Measurements from ENCODE around the gene ATL1.
"Not testable (repeated sequence)": the region's sequence is repeated elsewhere in the genome, so short reads cannot be mapped to it uniquely, and the experiment has no call there.

The ATL1 gene

DNA sequence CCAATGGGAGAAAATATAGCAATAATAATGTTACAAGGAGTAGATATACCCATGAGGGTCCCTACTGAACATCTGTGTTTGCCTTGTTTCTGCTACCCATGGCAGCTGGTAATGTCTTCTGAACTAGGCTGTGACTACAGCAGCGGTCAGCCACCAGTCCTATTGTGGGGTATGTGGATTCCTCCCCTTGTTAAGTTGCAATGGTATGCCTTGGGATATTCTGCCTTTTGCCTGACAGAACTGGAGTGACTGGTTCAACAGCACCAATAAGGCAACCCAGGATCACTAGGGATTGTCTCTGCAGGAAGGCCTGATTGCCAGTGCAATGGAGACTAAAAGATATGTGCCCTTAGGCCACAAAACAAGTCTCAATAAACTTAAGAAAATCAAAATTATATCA, 9.7 kb upstream of the ATL1 start:
- ChIA-PET CTCF (no interaction called here), POLR2A (no interaction called here)
- DNase-seq (ENCODE audit: extremely low spot score): no peak
- TF ChIP-seq SUZ12 (IDR thresholded peaks at IDR 0.05): no peak
- TF ChIP-seq LEF1 (IDR thresholded peaks at IDR 0.05; ENCODE audit: borderline replicate concordance): no peak
- TF ChIP-seq FOXK2 (IDR thresholded peaks at IDR 0.05): no peak
- no peak for TF ChIP-seq FOXM1 (IDR thresholded peaks at IDR 0.05; ENCODE audit: borderline replicate concordance)
- TF ChIP-seq ARNT (IDR thresholded peaks at IDR 0.05): no peak
- no peak for TF ChIP-seq CTBP1 (IDR thresholded peaks at IDR 0.05; ENCODE audit: borderline replicate concordance)
- TF ChIP-seq HDGF (IDR thresholded peaks at IDR 0.05; ENCODE audit: borderline replicate concordance): no peak
- no peak for TF ChIP-seq BHLHE40 (IDR thresholded peaks at IDR 0.05; ENCODE audit: borderline replicate concordance)

DNA sequence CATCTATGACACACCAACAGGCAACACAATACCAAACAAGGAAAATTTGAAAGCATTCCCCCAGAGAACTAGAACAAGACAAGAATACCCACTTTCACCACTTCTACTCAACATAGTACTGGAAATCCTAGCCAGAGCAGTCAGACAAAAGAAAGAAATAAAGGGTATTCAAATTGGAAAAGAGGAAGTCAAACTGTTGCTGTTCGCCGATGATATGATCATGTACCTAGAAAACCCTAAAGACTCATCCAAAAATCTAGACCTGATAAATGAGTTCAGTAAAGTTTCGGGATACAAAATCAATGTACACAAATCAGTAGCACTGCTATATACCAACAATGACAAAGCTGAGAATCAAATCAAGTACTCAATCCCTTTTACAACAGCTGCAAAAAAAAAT, 8.1 kb upstream of the ATL1 start:
- ChIA-PET CTCF (no interaction called here), POLR2A (no interaction called here)
- no peak for TF ChIP-seq FOXM1 (IDR thresholded peaks at IDR 0.05; ENCODE audit: borderline replicate concordance)
- DNase-seq (ENCODE audit: extremely low spot score): no peak

DNA sequence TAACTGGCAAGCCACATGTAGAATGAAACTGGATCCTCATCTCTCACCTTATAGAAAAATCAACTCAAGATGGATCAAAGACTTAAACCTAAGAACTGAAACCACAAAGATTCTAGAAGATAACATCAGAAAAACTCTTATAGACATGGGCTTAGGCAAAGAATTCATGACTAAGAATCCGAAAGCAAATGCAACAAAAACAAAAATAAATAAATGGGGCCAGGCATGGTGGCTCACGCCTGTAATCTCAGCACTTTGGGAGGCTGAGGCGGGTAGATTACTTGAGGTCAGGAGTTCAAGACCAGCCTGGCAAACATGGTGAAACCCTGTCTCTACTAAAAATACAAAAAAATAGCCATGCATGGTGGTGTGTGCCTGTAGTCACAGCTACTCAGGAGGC, 7.1 kb upstream of the ATL1 start:
- CTCF ChIA-PET: interaction anchor here (0.7 kb wide), 1 partner anchor 224 kb away, joined by 7 read pairs; no protein-coding TSS in a partner anchor
- POLR2A ChIA-PET; DNase-seq (ENCODE audit: extremely low spot score): not testable (repeated sequence)

DNA sequence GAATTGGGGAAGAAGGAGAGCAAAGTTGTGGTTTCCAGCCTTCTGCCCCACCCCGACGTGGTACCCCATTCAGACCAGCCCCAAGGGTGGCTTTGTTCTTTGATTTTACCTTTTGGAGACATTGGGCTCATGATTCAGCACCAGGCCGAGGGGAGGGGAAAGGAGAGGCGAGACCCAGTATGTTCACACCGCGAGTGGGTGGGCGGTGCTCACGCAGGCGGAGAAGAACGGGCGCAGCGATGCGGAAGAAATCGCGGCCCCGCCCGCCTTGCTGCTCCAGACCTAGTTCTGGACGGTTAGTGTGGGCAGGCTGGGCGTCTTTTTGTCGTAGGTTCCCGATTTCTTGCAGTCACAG, 963 bp downstream of the ATL1 start:
- DNase-seq (ENCODE audit: extremely low spot score): peak; percentile 52
- TF ChIP-seq ARNT (IDR thresholded peaks at IDR 0.05) (0 out of 2 replicates have a peak, but pooled peaks have one; percentile 9), LEF1 (IDR thresholded peaks at IDR 0.05; ENCODE audit: borderline replicate concordance) (no peak)
- CTCF ChIA-PET: no interaction called here
- POLR2A ChIA-PET: interaction anchor here (1.0 to 2.1 kb wide), 3 partner anchors 12 to 40 kb away, joined by 4 to 8 read pairs (median 5); no protein-coding TSS in a partner anchor

DNA sequence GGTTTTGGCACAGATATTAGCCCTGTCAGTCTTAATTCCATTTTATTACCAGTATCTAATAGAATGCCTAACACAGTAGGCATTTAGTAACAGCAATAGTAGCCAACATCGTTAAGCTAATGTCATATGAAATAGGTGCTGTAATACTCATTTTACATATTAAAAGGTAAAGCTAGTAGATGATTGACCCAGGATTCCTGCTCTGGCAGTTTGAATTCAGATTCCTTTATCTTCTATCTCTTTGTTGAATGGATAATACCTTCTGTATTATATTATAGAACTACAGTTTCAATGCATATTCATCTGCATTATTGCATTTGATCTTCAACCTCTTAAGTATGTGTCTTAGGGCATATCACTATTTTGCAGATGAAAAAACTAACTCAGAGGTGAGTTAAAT, 2.9 kb downstream of the ATL1 start:
- no peak for DNase-seq (ENCODE audit: extremely low spot score)
- TF ChIP-seq ZNF384 (IDR thresholded peaks at IDR 0.05) (no peak), SP1 (IDR thresholded peaks at IDR 0.05) (no peak), CTBP1 (IDR thresholded peaks at IDR 0.05; ENCODE audit: borderline replicate concordance) (no peak), ELF4 (IDR thresholded peaks at IDR 0.05) (no peak), FOXM1 (IDR thresholded peaks at IDR 0.05; ENCODE audit: borderline replicate concordance) (no peak)
- TF ChIP-seq, protein P1, sequence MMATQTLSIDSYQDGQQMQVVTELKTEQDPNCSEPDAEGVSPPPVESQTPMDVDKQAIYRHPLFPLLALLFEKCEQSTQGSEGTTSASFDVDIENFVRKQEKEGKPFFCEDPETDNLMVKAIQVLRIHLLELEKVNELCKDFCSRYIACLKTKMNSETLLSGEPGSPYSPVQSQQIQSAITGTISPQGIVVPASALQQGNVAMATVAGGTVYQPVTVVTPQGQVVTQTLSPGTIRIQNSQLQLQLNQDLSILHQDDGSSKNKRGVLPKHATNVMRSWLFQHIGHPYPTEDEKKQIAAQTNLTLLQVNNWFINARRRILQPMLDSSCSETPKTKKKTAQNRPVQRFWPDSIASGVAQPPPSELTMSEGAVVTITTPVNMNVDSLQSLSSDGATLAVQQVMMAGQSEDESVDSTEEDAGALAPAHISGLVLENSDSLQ (IDR thresholded peaks at IDR 0.05): no peak
- POLR2A ChIA-PET: no interaction called here
- CTCF ChIA-PET: no interaction called here

DNA sequence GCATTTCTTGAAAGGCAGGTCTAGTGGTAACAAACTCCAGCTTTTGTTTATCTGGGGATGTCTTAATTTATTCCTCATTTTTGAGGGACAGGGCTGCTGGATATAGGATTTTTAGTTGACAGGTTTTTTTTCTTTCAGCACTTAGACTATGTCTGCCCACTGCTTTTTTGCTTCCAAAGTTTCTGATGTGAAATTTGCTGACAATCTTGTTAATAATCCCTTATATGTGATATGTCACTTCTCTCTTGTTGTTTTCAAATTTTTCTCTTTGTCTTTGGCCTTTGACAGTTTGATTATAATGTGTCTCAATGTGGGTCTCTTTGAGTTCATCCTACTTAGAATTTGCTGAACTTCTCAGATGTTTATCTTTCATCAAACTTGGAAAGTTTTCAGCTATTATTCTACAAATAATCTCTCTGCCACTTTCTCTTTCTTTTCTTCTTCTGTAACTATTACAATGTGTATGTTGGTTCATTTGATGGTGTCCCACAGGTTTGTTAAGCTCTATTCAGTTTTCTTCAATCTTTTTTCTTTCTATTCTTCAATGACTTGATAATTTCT, 9.8 kb downstream of the ATL1 start:
- ChIA-PET CTCF (no interaction called here), POLR2A (no interaction called here)
- DNase-seq (ENCODE audit: extremely low spot score): no peak
- TF ChIP-seq LEF1 (IDR thresholded peaks at IDR 0.05; ENCODE audit: borderline replicate concordance): no peak
- no peak for TF ChIP-seq CTBP1 (IDR thresholded peaks at IDR 0.05; ENCODE audit: borderline replicate concordance)
- TF ChIP-seq TARDBP (IDR thresholded peaks at IDR 0.05): no peak
- no peak for TF ChIP-seq ELF4 (IDR thresholded peaks at IDR 0.05)
- TF ChIP-seq FOXA1 (IDR thresholded peaks at IDR 0.05): no peak

DNA sequence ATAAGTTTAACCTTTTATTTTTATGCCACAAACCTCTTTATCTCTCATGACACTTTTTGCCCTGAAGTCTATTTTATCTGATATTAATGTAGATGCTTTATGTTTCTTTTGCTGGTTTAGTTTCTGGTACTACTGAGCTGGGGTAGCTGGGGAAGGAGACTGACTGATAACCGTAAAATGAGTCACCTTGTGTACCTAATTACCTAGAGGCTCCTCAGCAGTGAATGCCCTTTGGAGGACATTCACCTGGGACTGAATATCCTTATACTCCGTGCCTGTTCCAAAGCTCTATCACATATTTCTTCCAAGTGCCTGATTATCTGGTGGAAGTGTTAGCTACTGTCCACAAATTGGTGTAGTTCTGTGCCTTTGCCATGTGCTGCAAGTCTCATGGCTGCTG, 13.9 kb downstream of the ATL1 start:
- no peak for TF ChIP-seq L3MBTL2 (conservative IDR thresholded peaks at IDR 0.05)
- TF ChIP-seq ARNT (IDR thresholded peaks at IDR 0.05): no peak
- no peak for TF ChIP-seq SUZ12 (IDR thresholded peaks at IDR 0.05)
- TF ChIP-seq TARDBP (IDR thresholded peaks at IDR 0.05): no peak
- no peak for TF ChIP-seq CTBP1 (IDR thresholded peaks at IDR 0.05; ENCODE audit: borderline replicate concordance)
- no peak for TF ChIP-seq ELF4 (IDR thresholded peaks at IDR 0.05)
- TF ChIP-seq FOXK2 (IDR thresholded peaks at IDR 0.05): no peak
- no peak for TF ChIP-seq ZNF384 (IDR thresholded peaks at IDR 0.05)
- TF ChIP-seq, protein P1 (IDR thresholded peaks at IDR 0.05): no peak
- no peak for TF ChIP-seq SP1 (IDR thresholded peaks at IDR 0.05)
- TF ChIP-seq HDGF (IDR thresholded peaks at IDR 0.05; ENCODE audit: borderline replicate concordance): no peak
- no peak for TF ChIP-seq LEF1 (IDR thresholded peaks at IDR 0.05; ENCODE audit: borderline replicate concordance)
- TF ChIP-seq FOXM1 (IDR thresholded peaks at IDR 0.05; ENCODE audit: borderline replicate concordance): no peak
- TF ChIP-seq BHLHE40 (IDR thresholded peaks at IDR 0.05; ENCODE audit: borderline replicate concordance): no peak
- no peak for TF ChIP-seq FOXA1 (IDR thresholded peaks at IDR 0.05)
- no peak for DNase-seq (ENCODE audit: extremely low spot score)
- ChIA-PET CTCF (no interaction called here), POLR2A (interaction anchor here (1.4 to 1.6 kb wide), 2 partner anchors 12 to 14 kb away, joined by 3 to 8 read pairs; partner anchors contain the start of gene ATL1)

DNA sequence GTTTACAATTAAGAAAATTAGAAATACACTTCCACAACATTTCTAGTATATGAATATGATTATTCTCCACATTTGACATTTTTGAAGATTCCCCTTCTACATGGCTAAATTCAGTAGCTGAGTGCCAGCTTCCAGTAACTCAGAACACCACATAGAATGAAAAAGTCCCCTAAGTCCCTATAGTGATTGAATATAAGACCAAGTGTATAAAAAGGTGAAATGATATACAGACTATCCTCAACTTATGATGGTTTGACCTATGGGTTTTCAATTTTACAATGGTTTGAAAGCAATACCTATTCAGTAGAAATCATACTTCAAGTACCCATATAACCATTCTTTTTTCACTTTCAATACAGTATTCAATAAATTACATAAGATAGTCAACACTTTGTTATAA, 15.8 kb downstream of the ATL1 start:
- POLR2A ChIA-PET: no interaction called here
- no peak for TF ChIP-seq ARNT (IDR thresholded peaks at IDR 0.05)
- TF ChIP-seq SP1 (IDR thresholded peaks at IDR 0.05): no peak
- TF ChIP-seq FOXA1 (IDR thresholded peaks at IDR 0.05): no peak
- TF ChIP-seq NFRKB (IDR thresholded peaks at IDR 0.05): no peak
- no peak for TF ChIP-seq CTBP1 (IDR thresholded peaks at IDR 0.05; ENCODE audit: borderline replicate concordance)
- no peak for TF ChIP-seq ZNF384 (IDR thresholded peaks at IDR 0.05)
- TF ChIP-seq SUZ12 (IDR thresholded peaks at IDR 0.05): no peak
- no peak for TF ChIP-seq TARDBP (IDR thresholded peaks at IDR 0.05)
- TF ChIP-seq FOXM1 (IDR thresholded peaks at IDR 0.05; ENCODE audit: borderline replicate concordance): no peak
- no peak for TF ChIP-seq LEF1 (IDR thresholded peaks at IDR 0.05; ENCODE audit: borderline replicate concordance)
- TF ChIP-seq HDGF (IDR thresholded peaks at IDR 0.05; ENCODE audit: borderline replicate concordance): no peak
- no peak for TF ChIP-seq FOXK2 (IDR thresholded peaks at IDR 0.05)
- TF ChIP-seq, protein P1 (IDR thresholded peaks at IDR 0.05): no peak
- no peak for TF ChIP-seq L3MBTL2 (conservative IDR thresholded peaks at IDR 0.05)
- TF ChIP-seq BHLHE40 (IDR thresholded peaks at IDR 0.05; ENCODE audit: borderline replicate concordance): no peak

More for the DNA sequence above, 15.8 kb downstream of the ATL1 start:
- no peak for DNase-seq (ENCODE audit: extremely low spot score)
- CTCF ChIA-PET: no interaction called here

All from HEK293T (cell line).